ENCODE data around the gene FMNL1. TPM values are rescaled to one million over a fixed set of nuclear protein-coding genes. Genes with fewer than 3 reads are reported as not detected.

Gene FMNL1
- total RNA-seq, 1 donor from 2014 or later, result 8.7 TPM

GRCh38 chr17:45283711-45284110 lies 62.0 kb downstream of the FMNL1 start:
- TF ChIP-seq CTCF (IDR thresholded peaks at IDR 0.05; ENCODE audit: borderline replicate concordance), result no peak
- intact Hi-C loops (cut with micrococcal nuclease), result no loop called here
- H3K27me3 ChIP-seq (ENCODE audit: low read depth), result no peaks in the 10 kb centered on the region
- peak overlapping the region; percentile 97 for H3K27ac ChIP-seq (replicated peaks)
- peaks cover 81% of the 10 kb centered on the region for H3K36me3 ChIP-seq
- H3K4me3 ChIP-seq, result no peak overlapping the region
- DNase-seq, result peak; percentile 9
- H3K4me1 ChIP-seq, result peaks cover 77% of the 10 kb centered on the region
- no peaks in the 10 kb centered on the region for H3K9me3 ChIP-seq (replicated peaks)

GRCh38 chr17:45284176-45285140 lies 62.8 kb downstream of the FMNL1 start:
- no peaks in the 10 kb centered on the region for H3K27me3 ChIP-seq (ENCODE audit: low read depth)

GRCh38 chr17:45286286-45286685 lies 64.6 kb downstream of the FMNL1 start:
- Histone ChIP-seq H3K4me1 (peaks cover 83% of the 10 kb centered on the region), H3K9me3 (replicated peaks) (no peaks in the 10 kb centered on the region), H3K27me3 (ENCODE audit: low read depth) (no peaks in the 10 kb centered on the region), H3K36me3 (peaks cover 78% of the 10 kb centered on the region), H3K4me3 (no peak overlapping the region), H3K27ac (replicated peaks) (peak overlapping the region; percentile 97)
- no peak for DNase-seq
- intact Hi-C loops (cut with micrococcal nuclease), result no loop called here
- TF ChIP-seq CTCF (IDR thresholded peaks at IDR 0.05; ENCODE audit: borderline replicate concordance), result no peak

More at GRCh38 chr17:45284176-45285140, 62.8 kb downstream of the FMNL1 start:
- H3K4me3 ChIP-seq, result no peak overlapping the region
- peak; percentile 33 for TF ChIP-seq CTCF (IDR thresholded peaks at IDR 0.05; ENCODE audit: borderline replicate concordance)
- intact Hi-C loops (cut with micrococcal nuclease), result no loop called here
- peak overlapping the region; percentile 97 for H3K27ac ChIP-seq (replicated peaks)
- peaks cover 88% of the 10 kb centered on the region for H3K36me3 ChIP-seq
- peak; percentile 75 for DNase-seq
- H3K4me1 ChIP-seq, result peaks cover 77% of the 10 kb centered on the region
- no peaks in the 10 kb centered on the region for H3K9me3 ChIP-seq (replicated peaks)

DNA sequence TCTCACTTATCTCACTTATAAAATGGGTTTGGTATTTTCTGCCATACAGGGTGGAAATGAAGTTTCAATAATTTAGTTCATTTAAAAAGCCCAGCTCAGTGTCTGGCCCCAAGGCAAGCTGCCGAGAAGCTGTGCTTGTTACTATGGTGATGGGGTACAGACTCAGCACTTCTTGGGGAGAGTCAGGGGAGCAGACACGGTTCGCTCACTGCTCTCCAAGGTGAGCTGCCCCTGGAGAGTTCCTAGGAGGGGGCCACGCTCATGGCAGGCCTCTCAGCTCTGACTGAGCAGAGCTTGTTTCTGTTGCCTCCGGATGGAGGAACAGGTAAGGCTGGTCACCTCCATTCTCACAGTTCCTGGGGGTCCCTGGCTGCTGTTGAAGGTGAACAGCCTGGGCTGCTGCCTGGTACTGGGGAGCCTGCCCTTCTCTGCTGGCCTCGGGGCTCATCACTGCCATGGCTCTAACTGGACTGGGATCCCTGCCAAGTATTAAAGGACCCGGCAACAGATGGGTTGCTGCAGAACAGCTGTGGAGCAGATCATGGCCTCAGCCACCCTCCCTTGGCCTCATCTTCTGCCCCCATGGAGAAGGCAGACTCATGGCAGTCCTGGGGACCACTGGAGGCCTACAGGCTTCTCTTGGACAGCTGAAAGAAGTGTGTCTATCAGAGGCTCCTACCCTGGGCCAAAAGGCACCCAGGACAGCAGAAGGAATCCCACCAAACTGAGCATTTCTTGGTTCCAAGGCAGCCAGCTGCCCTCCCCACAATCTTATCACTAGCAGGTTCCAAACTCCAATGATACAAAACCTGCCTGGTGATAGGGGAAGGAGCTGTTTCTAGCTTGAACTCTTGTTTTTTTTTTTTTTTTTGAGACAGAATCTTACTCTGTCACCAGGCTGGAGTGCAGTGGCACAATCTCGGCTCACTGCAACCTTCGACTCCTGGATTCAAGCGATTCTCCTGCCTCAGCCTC lies 66.1 kb downstream of the FMNL1 start:
- intact Hi-C loops (cut with micrococcal nuclease), result no loop called here
- DNase-seq, result no peak
- Histone ChIP-seq H3K27me3 (ENCODE audit: low read depth) (no peaks in the 10 kb centered on the region), H3K27ac (replicated peaks) (peak overlapping the region; percentile 97), H3K36me3 (peaks cover 67% of the 10 kb centered on the region), H3K4me3 (no peak overlapping the region), H3K9me3 (replicated peaks) (no peaks in the 10 kb centered on the region), H3K4me1 (peaks cover 86% of the 10 kb centered on the region)
- no peak for TF ChIP-seq CTCF (IDR thresholded peaks at IDR 0.05; ENCODE audit: borderline replicate concordance)

DNA sequence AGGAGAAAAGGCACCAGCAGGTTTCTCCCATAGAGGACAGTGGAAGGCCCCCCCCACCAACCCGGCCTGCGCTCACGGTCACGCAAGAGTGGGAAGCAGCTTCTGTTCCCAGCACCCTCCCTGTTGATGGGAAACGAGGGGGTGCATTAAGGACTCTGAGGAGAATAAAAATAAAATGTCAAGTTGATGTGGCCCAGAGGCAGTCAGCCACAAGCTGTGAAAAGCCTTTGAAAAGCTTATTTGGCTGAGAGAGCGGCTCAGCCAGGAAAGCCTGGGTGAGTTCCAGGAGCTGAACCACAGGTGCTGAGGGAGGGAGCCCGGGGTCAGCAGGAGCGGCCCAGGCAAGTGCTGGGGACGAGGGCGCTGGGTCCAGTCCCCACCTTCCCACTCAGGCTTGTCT lies 67.1 kb downstream of the FMNL1 start:
- TF ChIP-seq CTCF (IDR thresholded peaks at IDR 0.05; ENCODE audit: borderline replicate concordance), result no peak
- Histone ChIP-seq H3K27me3 (ENCODE audit: low read depth) (no peaks in the 10 kb centered on the region), H3K36me3 (peaks cover 57% of the 10 kb centered on the region), H3K4me3 (no peak overlapping the region), H3K9me3 (replicated peaks) (no peaks in the 10 kb centered on the region), H3K4me1 (peaks cover 86% of the 10 kb centered on the region), H3K27ac (replicated peaks) (peak overlapping the region; percentile 97)
- DNase-seq, result peak; percentile 56
- intact Hi-C loops (cut with micrococcal nuclease), result no loop called here

All from left ventricle myocardium inferior (tissue), 1 donor.